Hematopoietic multipotent progenitor cell treated with erythropoietin and hydrocortisone succinate and interleukin-3 and kit ligand, for 6 days (in vitro differentiated cells): ENCODE measurements around the gene DAPK1.

Experiments
- DNase-seq: peaks from one replicate; pipeline ENCODE4 v3.0.0-alpha.2; 2015

DAPK1 gene

GRCh38 chr9:87518702-87519335 is 21.2 kb downstream of the DAPK1 start:
- peak; percentile 98 for DNase-seq

GRCh38 chr9:87519461-87519860 is 21.8 kb downstream of the DAPK1 start:
- no peak for DNase-seq

- no peak for DNase-seq
Measured at GRCh38 chr9:87520172-87520683, 22.6 kb downstream of the DAPK1 start.

GRCh38 chr9:87521834-87522233 is 24.2 kb downstream of the DAPK1 start:
- DNase-seq: no peak

GRCh38 chr9:87524061-87524460 is 26.4 kb downstream of the DAPK1 start:
- DNase-seq: no peak

GRCh38 chr9:87525546-87526303 is 28.1 kb downstream of the DAPK1 start:
- no peak for DNase-seq

GRCh38 chr9:87527211-87527916 is 29.7 kb downstream of the DAPK1 start:
- DNase-seq: no peak

- no peak for DNase-seq
Measured at GRCh38 chr9:87528969-87529368, 31.3 kb downstream of the DAPK1 start.

- DNase-seq: peak; percentile 48
Measured at GRCh38 chr9:87529671-87530070, 32.0 kb downstream of the DAPK1 start.

- no peak for DNase-seq
Measured at GRCh38 chr9:87530716-87531115, 33.0 kb downstream of the DAPK1 start.

- no peak for DNase-seq
Measured at GRCh38 chr9:87531370-87532295, 34.0 kb downstream of the DAPK1 start.

- DNase-seq: no peak
Measured at GRCh38 chr9:87533271-87533670, 35.6 kb downstream of the DAPK1 start.

GRCh38 chr9:87534036-87534435 is 36.4 kb downstream of the DAPK1 start:
- DNase-seq: no peak

- no peak for DNase-seq
Measured at GRCh38 chr9:87534957-87535356, 37.3 kb downstream of the DAPK1 start.

- no peak for DNase-seq
Measured at GRCh38 chr9:87535817-87536539, 38.3 kb downstream of the DAPK1 start.

GRCh38 chr9:87537625-87538024 is 40.0 kb downstream of the DAPK1 start:
- DNase-seq: no peak

GRCh38 chr9:87540444-87541105 is 42.9 kb downstream of the DAPK1 start:
- DNase-seq: no peak

GRCh38 chr9:87541663-87542062 is 44.0 kb downstream of the DAPK1 start:
- no peak for DNase-seq

GRCh38 chr9:87542141-87542540 is 44.5 kb downstream of the DAPK1 start:
- DNase-seq: no peak

GRCh38 chr9:87543251-87543650 is 45.6 kb downstream of the DAPK1 start:
- DNase-seq: no peak

- no peak for DNase-seq
Measured at GRCh38 chr9:87545858-87546257, 48.2 kb downstream of the DAPK1 start.
